Adipocyte (in vitro differentiated cells): ENCODE measurements around the gene SGIP1.
A peak's percentile ranks its signal among the peaks of the same experiment; 100 is the strongest.
"Not testable (repeated sequence)": the region's sequence is repeated elsewhere in the genome, so short reads cannot be mapped to it uniquely, and the experiment has no call there.

Experiments
- DNase-seq: peaks from one replicate; pipeline ENCODE4 v3.0.0-alpha.2; 2015; ENCODE audit warnings: low read depth
- H3K27me3 ChIP-seq: replicated peaks from 2 replicates; pipeline ENCODE4 v1.7.0; 2013; ENCODE audit warnings: mild to moderate bottlenecking, low read length, moderate library complexity; ENCODE audit not compliant: control insufficient read depth, insufficient read depth
- H3K36me3 ChIP-seq: 2 replicates; pipeline ENCODE4 v1.7.0; 2013; ENCODE audit warnings: low read length, mild to moderate bottlenecking, moderate library complexity; ENCODE audit not compliant: control insufficient read depth, insufficient read depth, severe bottlenecking
- H3K4me1 ChIP-seq: 2 replicates; pipeline ENCODE4 v1.7.0; 2013; ENCODE audit warnings: mild to moderate bottlenecking, low read length, moderate library complexity; ENCODE audit not compliant: control insufficient read depth, insufficient read depth
- H3K4me3 ChIP-seq: 2 replicates; pipeline ENCODE4 v1.7.0; 2013; ENCODE audit warnings: mild to moderate bottlenecking, low read length, moderate library complexity
- H3K9ac ChIP-seq: 2 replicates; pipeline ENCODE4 v1.7.0; 2013; ENCODE audit warnings: mild to moderate bottlenecking, low read length, moderate library complexity
- H3K9me3 ChIP-seq: 2 replicates; pipeline ENCODE4 v1.7.0; 2013; ENCODE audit warnings: mild to moderate bottlenecking, low read length, moderate library complexity; ENCODE audit not compliant: control insufficient read depth

Gene SGIP1

GRCh38 chr1:66731170-66731865, 197.4 kb downstream of the SGIP1 start:
- peaks cover 22% of the 10 kb centered on the region for H3K4me1 ChIP-seq
- H3K9me3 ChIP-seq: no peaks in the 10 kb centered on the region
- no peak overlapping the region for H3K4me3 ChIP-seq
- no peak for DNase-seq
- H3K27me3 ChIP-seq: no peaks in the 10 kb centered on the region
- no peaks in the 10 kb centered on the region for H3K36me3 ChIP-seq
- H3K9ac ChIP-seq: no peak overlapping the region

GRCh38 chr1:66732407-66733166, 198.6 kb downstream of the SGIP1 start:
- H3K9me3 ChIP-seq: no peaks in the 10 kb centered on the region
- no peak overlapping the region for H3K9ac ChIP-seq
- no peak for DNase-seq
- no peaks in the 10 kb centered on the region for H3K36me3 ChIP-seq
- peaks cover 19% of the 10 kb centered on the region for H3K4me1 ChIP-seq
- H3K27me3 ChIP-seq: no peaks in the 10 kb centered on the region
- no peak overlapping the region for H3K4me3 ChIP-seq

- DNase-seq: peak; percentile 34
- Histone ChIP-seq H3K36me3 (no peaks in the 10 kb centered on the region), H3K9me3 (no peaks in the 10 kb centered on the region), H3K4me1 (peaks cover 16% of the 10 kb centered on the region), H3K27me3 (no peaks in the 10 kb centered on the region), H3K9ac (no peak overlapping the region), H3K4me3 (no peak overlapping the region)
Measured at GRCh38 chr1:66733348-66734017, 199.5 kb downstream of the SGIP1 start.

- not testable (repeated sequence) for H3K36me3 ChIP-seq, H3K9ac ChIP-seq, H3K9me3 ChIP-seq, H3K27me3 ChIP-seq, DNase-seq, H3K4me3 ChIP-seq
- H3K4me1 ChIP-seq: peaks cover 16% of the 10 kb centered on the region
Measured at GRCh38 chr1:66734531-66734930, 200.6 kb downstream of the SGIP1 start.

GRCh38 chr1:66737836-66738235, 203.9 kb downstream of the SGIP1 start:
- H3K4me3 ChIP-seq: no peak overlapping the region
- H3K36me3 ChIP-seq: no peaks in the 10 kb centered on the region
- H3K4me1 ChIP-seq: peaks cover 9% of the 10 kb centered on the region
- H3K9ac ChIP-seq: no peak overlapping the region
- DNase-seq: no peak
- no peaks in the 10 kb centered on the region for H3K9me3 ChIP-seq
- no peaks in the 10 kb centered on the region for H3K27me3 ChIP-seq

GRCh38 chr1:66739401-66740157, 205.6 kb downstream of the SGIP1 start:
- no peaks in the 10 kb centered on the region for H3K9me3 ChIP-seq
- DNase-seq: no peak
- H3K4me1 ChIP-seq: no peaks in the 10 kb centered on the region
- no peak overlapping the region for H3K4me3 ChIP-seq
- no peaks in the 10 kb centered on the region for H3K27me3 ChIP-seq
- H3K36me3 ChIP-seq: no peaks in the 10 kb centered on the region
- H3K9ac ChIP-seq: no peak overlapping the region

GRCh38 chr1:66745451-66745850, 211.5 kb downstream of the SGIP1 start:
- Histone ChIP-seq H3K4me1 (peaks cover 8% of the 10 kb centered on the region), H3K27me3 (no peaks in the 10 kb centered on the region), H3K36me3 (no peaks in the 10 kb centered on the region), H3K9ac (no peak overlapping the region), H3K4me3 (no peak overlapping the region), H3K9me3 (no peaks in the 10 kb centered on the region)
- no peak for DNase-seq

- H3K9ac ChIP-seq: no peak overlapping the region
- H3K9me3 ChIP-seq: no peaks in the 10 kb centered on the region
- H3K36me3 ChIP-seq: no peaks in the 10 kb centered on the region
- peaks cover 9% of the 10 kb centered on the region for H3K4me1 ChIP-seq
- peak; percentile 62 for DNase-seq
- no peak overlapping the region for H3K4me3 ChIP-seq
- H3K27me3 ChIP-seq: no peaks in the 10 kb centered on the region
Measured at GRCh38 chr1:66747501-66747900, 213.5 kb downstream of the SGIP1 start.

GRCh38 chr1:66750577-66750976, 216.6 kb downstream of the SGIP1 start:
- H3K9me3 ChIP-seq: no peaks in the 10 kb centered on the region
- H3K4me3 ChIP-seq: no peak overlapping the region
- H3K4me1 ChIP-seq: peaks cover 11% of the 10 kb centered on the region
- H3K9ac ChIP-seq: no peak overlapping the region
- DNase-seq: no peak
- no peaks in the 10 kb centered on the region for H3K36me3 ChIP-seq
- no peaks in the 10 kb centered on the region for H3K27me3 ChIP-seq

GRCh38 chr1:66751160-66751559, 217.2 kb downstream of the SGIP1 start:
- H3K36me3 ChIP-seq: no peaks in the 10 kb centered on the region

More at GRCh38 chr1:66751160-66751559, 217.2 kb downstream of the SGIP1 start:
- H3K4me3 ChIP-seq: no peak overlapping the region
- no peaks in the 10 kb centered on the region for H3K9me3 ChIP-seq
- H3K4me1 ChIP-seq: peaks cover 11% of the 10 kb centered on the region
- DNase-seq: no peak
- no peak overlapping the region for H3K9ac ChIP-seq
- H3K27me3 ChIP-seq: no peaks in the 10 kb centered on the region
